Activated CD4-positive, alpha-beta T cell treated with anti-CD3 and anti-CD28 coated beads, Interleukin-2, amount 50 U/mL, for 16 hours (primary cell): ENCODE data around the gene PCCA.
"Not testable (repeated sequence)": the region's sequence is repeated elsewhere in the genome, so short reads cannot be mapped to it uniquely, and the experiment has no call there.

Experiments used
- DNase-seq: peaks from one replicate; pipeline ENCODE4 v3.0.0-alpha.2; 2020

The PCCA gene

DNA sequence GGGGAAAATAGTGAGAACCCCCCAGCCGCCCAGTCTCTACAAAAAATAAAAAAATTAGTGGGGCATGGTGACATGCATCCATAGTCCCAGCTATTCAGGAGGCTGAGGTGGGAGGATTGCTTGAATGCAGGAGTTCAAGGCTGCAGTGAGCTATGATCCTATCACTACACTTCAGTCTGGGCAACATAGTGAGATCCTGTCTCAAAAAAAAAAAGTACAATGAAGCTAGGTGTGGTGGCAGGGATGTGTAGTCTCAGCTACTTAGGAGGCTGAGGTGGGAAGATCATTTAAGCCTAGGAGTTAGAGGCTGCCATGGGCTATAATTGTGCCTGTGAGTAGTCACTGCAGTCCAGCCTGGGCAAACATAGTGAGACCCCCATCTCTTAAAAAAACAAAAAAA lies 8.9 kb downstream of the PCCA start:
- DNase-seq: no peak

DNA sequence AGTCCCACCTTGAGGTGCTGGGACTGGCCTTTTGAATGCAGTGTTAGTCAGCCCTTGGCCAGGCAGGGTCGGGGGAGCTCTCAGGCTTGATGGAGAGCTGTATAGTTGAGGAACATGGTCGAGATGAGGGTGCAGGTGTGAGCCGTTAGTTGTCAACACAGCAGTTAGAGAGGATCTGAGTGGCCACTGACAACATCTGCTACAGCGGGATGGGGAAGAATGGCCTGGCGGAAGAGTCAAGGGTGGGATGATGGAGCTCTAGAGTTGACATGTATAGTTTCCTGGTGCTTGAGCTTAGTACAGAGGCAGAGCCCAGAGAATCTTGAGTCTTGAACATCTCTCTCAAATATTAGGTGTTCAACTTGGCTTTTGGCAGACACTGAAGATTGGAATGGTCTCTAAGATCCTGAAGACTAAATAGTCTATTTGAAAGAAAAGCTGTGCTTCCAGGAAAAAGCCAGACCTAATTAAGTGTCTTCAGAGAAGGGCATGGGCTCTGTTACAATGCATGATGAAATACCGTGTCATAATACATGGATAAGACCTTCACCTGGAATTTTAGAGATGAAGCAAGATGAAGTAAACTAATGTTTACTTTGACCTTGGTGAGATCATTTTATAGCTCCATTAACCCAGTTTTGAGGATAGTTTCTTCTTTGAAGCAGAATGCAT lies 9.7 kb downstream of the PCCA start:
- DNase-seq: no peak

DNA sequence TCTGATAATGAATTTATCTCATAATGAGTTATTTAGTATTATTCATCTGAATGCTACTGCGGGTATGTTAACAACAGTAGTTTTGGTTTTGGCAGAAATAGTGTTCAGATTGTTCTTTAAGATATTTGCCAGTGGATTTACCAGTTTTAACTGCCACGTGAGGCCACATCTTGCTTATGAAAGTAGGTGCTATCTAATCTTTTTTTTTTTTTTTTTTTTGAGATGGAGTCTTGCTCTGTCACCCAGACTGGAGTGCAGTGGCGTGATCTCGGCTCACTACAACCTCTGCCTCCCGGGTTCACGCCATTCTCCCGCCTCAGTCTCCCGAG lies 10.2 kb downstream of the PCCA start:
- DNase-seq: not testable (repeated sequence)

- no peak for DNase-seq
Observed at GRCh38 chr13:100100115-100100879, 11.4 kb downstream of the PCCA start.

GRCh38 chr13:100102042-100102441 lies 13.1 kb downstream of the PCCA start:
- DNase-seq: no peak

DNA sequence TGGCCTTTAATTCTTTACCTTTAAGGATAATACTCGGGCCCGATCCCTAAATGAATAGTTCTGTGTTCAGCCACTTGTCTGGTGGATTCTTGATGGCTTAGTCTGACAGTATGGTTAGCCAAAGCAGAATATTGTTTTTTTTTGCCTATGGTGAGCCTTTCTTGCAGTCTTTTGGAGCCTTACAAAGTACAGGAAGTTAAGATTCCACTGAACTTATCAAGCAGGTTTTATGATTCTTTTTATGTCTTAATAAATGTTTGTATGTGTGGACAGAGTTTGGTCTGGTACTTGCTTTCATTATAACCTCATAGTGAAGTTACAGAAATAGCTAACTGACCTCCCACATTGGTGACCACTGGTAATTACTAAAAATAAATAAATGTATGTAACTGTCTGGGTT lies 17.1 kb downstream of the PCCA start:
- DNase-seq: no peak

- no peak for DNase-seq
Observed at GRCh38 chr13:100106705-100107104, 17.8 kb downstream of the PCCA start.

- DNase-seq: no peak
Observed at GRCh38 chr13:100108913-100109507, 20.1 kb downstream of the PCCA start.

- DNase-seq: no peak
Observed at GRCh38 chr13:100110269-100110668, 21.4 kb downstream of the PCCA start.

GRCh38 chr13:100112186-100112838 lies 23.4 kb downstream of the PCCA start:
- no peak for DNase-seq

DNA sequence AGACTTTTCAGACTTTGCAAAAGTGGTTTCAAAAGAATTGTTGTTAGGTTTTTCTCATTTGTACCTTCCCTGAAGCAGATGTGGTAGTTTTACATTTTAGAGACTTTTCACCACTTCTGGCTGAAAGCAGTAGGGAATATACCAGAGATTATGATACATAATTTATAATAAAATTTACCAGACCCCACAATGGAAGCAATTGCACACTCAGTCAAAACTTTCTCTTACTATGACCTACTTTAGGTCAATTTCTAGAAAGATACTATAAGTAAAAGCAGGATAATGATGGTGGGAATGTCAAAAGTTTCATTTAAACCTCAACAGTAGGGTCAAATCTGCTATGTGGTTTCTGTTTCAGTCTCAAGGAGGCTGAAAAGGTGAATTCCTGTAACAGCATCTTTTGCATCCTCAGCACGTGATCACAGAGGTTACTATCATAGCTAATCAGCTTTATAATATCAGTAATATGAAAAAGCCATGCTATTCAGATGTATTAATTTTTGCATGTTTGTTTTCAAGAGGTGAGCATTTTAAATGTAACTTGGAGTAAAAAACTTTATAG lies 26.9 kb downstream of the PCCA start:
- peak; percentile 3 for DNase-seq

- no peak for DNase-seq
Observed at GRCh38 chr13:100124265-100124664, 35.4 kb downstream of the PCCA start.

DNA sequence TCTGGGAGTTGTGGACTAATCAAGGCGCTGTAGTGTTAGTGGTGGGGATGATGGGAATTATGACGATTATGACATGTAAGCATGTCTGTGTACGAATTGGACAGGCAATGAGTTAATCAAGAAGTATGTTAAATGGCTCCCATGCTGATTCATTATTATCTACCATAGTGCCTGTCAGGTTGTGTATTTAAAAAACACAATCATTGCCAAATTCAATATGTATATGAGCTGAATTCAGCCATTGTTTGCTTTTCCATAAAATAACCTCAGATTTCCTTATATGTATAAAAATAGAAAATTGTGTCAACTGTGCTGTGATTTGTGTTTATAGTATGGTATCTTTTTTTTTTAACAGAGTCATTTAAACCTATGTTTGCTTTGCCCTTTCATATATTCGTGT lies 37.1 kb downstream of the PCCA start:
- DNase-seq: no peak

DNA sequence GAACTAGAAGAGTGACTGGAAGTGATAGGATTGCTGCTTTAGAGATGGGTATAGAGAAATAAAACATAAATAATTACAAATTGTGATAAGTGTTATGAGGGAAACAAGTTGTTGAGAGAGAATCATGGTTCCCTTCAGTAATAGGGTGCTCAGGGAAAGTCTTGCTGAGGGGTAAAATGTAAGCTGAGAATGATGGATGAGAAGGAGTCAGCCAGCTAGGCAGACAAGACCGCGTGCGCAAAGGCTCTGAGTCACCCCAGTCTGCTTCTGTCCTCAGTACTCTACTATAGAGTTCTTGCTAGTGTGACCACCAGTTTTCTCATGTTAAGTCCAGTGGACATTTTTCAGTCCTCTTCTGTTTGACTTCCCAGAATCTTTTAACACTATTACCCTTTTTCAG lies 39.5 kb downstream of the PCCA start:
- no peak for DNase-seq

- DNase-seq: no peak
Observed at GRCh38 chr13:100128838-100129237, 39.9 kb downstream of the PCCA start.

- peak; percentile 20 for DNase-seq
Observed at GRCh38 chr13:100129605-100130004, 40.7 kb downstream of the PCCA start.

- no peak for DNase-seq
Observed at GRCh38 chr13:100130092-100130491, 41.2 kb downstream of the PCCA start.

DNA sequence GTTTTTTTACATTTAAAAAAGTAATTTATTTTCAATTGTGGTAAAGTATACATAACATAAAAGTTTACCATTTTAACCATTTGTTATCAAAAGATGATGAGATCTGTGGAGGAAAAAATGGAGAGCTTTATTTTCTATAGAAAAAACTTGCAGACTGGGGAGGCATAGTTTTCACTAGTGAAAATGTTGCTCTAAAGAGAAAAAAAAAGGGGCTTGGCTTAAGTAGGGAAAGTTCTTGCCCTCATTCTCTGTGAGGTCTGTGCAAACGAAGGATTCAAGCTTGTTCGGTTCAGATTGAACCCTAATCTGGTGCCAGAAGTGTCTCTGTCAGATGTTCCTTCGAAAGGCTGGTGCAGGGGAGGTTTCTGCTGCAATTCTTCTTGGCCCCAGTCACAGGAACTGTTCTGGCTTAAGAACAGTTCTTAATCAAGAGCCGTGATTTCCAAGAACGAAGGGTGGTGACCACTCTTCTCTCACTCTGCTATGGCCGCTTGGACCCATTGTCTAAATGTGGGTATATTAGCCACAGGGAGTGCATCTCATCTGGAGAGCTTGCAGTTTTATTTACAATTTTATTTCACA lies 42.1 kb downstream of the PCCA start:
- DNase-seq: no peak

DNA sequence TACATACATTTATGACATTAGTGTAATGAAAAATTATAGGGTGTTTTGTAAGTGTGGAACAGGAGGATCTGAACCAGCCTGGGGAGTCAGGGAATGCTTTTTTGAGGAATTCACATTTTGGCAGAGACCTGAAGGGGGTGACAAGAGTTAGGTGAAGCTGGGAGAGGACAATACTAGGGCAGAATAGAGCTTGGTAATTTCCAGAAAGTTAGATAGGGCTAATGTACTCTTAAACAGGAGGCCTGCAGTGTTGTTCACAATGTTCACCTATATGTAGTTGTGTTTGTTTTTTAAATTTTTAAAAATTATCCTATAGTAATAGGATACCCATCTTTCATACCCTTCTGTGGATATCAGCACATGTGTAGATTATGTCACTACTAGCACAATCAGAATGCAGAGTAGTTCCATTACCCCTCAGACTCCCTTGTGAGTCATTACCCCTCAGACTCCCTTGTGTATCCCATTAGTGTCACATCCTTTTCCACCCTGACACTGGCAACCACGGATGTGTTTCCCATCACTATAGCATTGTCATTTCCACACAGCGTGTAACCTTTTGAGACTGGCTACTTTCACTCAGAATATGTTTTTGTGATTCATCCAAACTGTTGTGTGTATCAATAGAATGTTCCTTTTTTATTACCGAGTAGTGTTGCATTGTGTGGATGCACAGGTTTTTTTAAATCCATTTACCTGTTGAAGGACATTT lies 43.1 kb downstream of the PCCA start:
- DNase-seq: peak; percentile 37

- DNase-seq: no peak
Observed at GRCh38 chr13:100138859-100139491, 50.1 kb downstream of the PCCA start.

GRCh38 chr13:100139817-100140216 lies 50.9 kb downstream of the PCCA start:
- no peak for DNase-seq

DNA sequence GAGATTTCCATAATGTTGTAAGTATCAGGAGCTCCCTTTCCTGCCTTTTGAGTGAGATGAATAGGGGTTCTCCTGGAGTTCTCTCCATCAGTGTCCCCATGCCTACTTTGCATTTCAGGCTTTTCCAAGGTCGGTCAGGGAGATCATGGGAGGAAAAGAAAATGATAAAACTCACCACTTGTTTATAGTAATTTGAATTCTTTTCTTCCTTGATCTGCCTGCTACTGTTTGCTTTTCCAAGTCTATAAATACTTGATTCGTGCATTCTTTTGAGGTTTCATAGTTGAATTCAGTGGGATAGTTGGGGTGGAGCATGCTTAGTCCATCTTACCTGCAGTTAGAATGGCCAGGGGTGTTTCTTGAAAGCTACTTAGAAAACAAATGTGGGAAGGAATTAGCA lies 51.5 kb downstream of the PCCA start:
- no peak for DNase-seq
